HepG2 (cell line): ENCODE results near the gene CDH23.

Source experiments
- ELF1 ChIP-seq: sonication (generic); formaldehyde crosslinking; IDR thresholded peaks from 2 replicates; pipeline ENCODE4 v1.4.0; 2020; ENCODE audit warnings: missing genetic modification reagents
- EZH2 ChIP-seq: conservative IDR thresholded peaks from 2 replicates; pipeline ENCODE4 v1.6.1; 2012; ENCODE audit warnings: mild to moderate bottlenecking, low read depth, low read length, moderate library complexity
- HDAC2 ChIP-seq: sonication (generic); formaldehyde crosslinking; IDR thresholded peaks from 2 replicates; pipeline ENCODE4 v1.4.0; 2020; ENCODE audit warnings: missing genetic modification reagents
- KLF15 ChIP-seq: sonication (generic); formaldehyde crosslinking; IDR thresholded peaks from 2 replicates; pipeline ENCODE4 v1.8.1; 2023; ENCODE audit warnings: borderline replicate concordance, mild to moderate bottlenecking, inconsistent platforms, missing genetic modification reagents, mixed read lengths
- MEF2D ChIP-seq: sonication (generic); formaldehyde crosslinking; IDR thresholded peaks from 2 replicates; pipeline ENCODE4 v1.5.1; 2020; ENCODE audit warnings: mild to moderate bottlenecking, missing genetic modification reagents
- NFRKB ChIP-seq: fragments of 450-650 bp; IDR thresholded peaks from 2 replicates; pipeline ENCODE4 v1.6.1; 2017
- SMC3 ChIP-seq: IDR thresholded peaks from 2 replicates; pipeline ENCODE4 v1.6.1; 2011; ENCODE audit warnings: low read length, improper control_type of control experiment
- ZNF501 ChIP-seq: sonication (generic); formaldehyde crosslinking; IDR thresholded peaks from 2 replicates; pipeline ENCODE4 v1.5.1; 2020; ENCODE audit warnings: mild to moderate bottlenecking, moderate library complexity, missing genetic modification reagents
- ZNF569 ChIP-seq: sonication (generic); formaldehyde crosslinking; IDR thresholded peaks from 2 replicates; pipeline ENCODE4 v1.5.0; 2020; ENCODE audit warnings: mild to moderate bottlenecking, missing genetic modification reagents, moderate library complexity, borderline replicate concordance
- TF ChIP-seq, protein P1 (sequence below): sonication (generic); formaldehyde crosslinking; IDR thresholded peaks from 2 replicates; pipeline ENCODE4 v1.8.1; 2022; ENCODE audit warnings: mild to moderate bottlenecking, missing genetic modification reagents
- TF ChIP-seq, protein P2 (sequence below): sonication (generic); formaldehyde crosslinking; IDR thresholded peaks from 2 replicates; pipeline ENCODE4 v1.5.0; 2020; ENCODE audit warnings: mild to moderate bottlenecking, missing genetic modification reagents, moderate library complexity
- TF ChIP-seq, protein P3 (sequence below): sonication (generic); formaldehyde crosslinking; IDR thresholded peaks from 2 replicates; pipeline ENCODE4 v1.8.1; 2023; ENCODE audit warnings: mild to moderate bottlenecking, missing genetic modification reagents, borderline replicate concordance

DNA sequence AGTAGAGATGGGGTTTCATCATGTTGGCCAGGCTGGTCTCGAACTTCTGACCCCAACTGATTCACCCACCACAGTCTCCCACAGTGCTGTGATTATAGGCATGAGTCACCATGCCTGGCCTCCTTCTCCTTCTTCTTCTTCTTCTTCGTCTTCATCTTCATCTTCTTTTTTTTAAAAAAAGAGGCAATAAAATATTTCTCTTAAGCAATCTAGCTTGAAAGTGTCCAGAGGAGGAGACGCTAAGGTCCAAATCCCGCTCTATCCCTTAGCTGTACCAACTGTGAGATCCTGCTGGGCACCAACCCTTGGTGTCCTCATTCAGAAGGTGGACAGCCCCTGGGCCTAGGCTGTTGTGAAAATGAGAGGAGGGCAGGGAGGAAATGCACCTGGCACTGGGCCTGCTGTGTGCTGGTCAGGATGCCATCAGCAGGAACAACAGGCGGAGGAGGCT is 468.2 kb downstream of the CDH23 start:
- TF ChIP-seq NFRKB (no peak), SMC3 (no peak), ZNF569 (CRISPR knock-in tag) (no peak), HDAC2 (CRISPR knock-in tag) (no peak), ZNF501 (CRISPR knock-in tag) (no peak), MEF2D (CRISPR knock-in tag) (no peak), EZH2 (no peak), KLF15 (no peak), ELF1 (no peak)
- TF ChIP-seq, protein P1, sequence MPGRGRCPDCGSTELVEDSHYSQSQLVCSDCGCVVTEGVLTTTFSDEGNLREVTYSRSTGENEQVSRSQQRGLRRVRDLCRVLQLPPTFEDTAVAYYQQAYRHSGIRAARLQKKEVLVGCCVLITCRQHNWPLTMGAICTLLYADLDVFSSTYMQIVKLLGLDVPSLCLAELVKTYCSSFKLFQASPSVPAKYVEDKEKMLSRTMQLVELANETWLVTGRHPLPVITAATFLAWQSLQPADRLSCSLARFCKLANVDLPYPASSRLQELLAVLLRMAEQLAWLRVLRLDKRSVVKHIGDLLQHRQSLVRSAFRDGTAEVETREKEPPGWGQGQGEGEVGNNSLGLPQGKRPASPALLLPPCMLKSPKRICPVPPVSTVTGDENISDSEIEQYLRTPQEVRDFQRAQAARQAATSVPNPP (CRISPR knock-in tag) = no peak
- TF ChIP-seq, protein P2, sequence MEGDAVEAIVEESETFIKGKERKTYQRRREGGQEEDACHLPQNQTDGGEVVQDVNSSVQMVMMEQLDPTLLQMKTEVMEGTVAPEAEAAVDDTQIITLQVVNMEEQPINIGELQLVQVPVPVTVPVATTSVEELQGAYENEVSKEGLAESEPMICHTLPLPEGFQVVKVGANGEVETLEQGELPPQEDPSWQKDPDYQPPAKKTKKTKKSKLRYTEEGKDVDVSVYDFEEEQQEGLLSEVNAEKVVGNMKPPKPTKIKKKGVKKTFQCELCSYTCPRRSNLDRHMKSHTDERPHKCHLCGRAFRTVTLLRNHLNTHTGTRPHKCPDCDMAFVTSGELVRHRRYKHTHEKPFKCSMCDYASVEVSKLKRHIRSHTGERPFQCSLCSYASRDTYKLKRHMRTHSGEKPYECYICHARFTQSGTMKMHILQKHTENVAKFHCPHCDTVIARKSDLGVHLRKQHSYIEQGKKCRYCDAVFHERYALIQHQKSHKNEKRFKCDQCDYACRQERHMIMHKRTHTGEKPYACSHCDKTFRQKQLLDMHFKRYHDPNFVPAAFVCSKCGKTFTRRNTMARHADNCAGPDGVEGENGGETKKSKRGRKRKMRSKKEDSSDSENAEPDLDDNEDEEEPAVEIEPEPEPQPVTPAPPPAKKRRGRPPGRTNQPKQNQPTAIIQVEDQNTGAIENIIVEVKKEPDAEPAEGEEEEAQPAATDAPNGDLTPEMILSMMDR (CRISPR knock-in tag) = no peak
- TF ChIP-seq, protein P3, sequence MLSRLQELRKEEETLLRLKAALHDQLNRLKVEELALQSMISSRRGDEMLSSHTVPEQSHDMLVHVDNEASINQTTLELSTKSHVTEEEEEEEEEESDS (CRISPR knock-in tag) = no peak
